Measurements from ENCODE around the gene PCP4L1.
"Not testable (repeated sequence)": the region's sequence is repeated elsewhere in the genome, so short reads cannot be mapped to it uniquely, and the experiment has no call there.

PCP4L1 gene

DNA sequence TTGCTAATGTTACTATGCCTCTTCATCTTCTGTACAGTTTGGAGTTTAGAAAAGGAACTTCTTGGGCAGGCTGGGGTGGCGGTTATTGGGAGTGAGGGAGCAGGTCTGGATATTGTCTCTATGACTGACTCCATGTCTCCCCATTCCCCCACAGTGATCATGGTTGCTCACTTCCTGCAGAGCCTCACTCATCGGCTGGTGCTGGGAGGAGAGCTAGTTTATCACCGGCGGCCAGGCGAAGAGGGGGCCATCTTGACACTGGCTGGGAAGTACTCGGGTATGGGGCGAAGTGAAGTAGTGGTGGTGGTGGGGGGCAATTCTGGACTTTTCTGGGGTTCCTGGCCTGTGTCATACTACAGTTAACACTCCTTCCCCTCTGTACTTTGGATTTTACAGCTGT is 30.5 kb upstream of the PCP4L1 start:
- DNase-seq (no peak), ATAC-seq (no peak)

DNA sequence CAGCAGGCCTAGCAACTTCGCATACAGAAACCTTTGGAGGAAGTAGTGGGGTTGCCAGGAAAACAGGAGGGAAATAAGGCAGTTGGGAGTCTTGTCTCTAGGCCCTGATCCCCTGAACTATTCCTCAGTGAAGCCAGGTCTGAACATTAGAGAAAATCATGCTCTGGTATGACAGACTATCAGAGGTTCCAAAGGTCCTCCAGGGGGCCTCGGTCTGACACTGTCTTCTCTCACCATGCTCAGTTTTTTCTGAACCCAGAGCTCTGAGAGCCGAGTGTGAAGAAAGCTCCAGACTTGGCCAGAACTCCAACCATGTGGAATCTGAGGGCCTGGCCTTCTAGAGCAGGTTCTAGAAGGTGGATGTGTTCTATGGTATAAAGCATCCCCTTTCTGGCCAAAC is 28.6 kb upstream of the PCP4L1 start:
- no peak for DNase-seq
- no peak for ATAC-seq

DNA sequence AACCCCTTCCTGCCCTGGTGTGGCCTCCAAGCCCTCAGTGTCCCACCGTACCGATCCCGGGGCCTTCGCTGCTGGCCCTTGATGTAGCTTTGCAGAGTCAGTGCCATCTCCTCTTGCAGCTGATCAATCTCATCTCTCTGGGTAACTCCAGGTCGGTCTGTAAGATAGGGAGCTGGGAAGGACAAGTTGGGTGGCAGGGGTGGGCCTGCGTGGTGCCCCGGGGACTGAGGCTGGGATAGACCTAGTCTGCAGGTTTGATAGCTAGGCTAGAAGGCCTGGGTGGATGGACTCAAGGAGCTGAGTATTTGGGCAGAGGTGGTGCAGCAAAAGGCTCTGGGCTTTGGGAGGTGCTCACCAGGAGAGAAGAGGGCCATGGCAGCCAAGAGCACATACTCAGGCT is 27.8 kb upstream of the PCP4L1 start:
- DNase-seq = no peak
- ATAC-seq = no peak

DNA sequence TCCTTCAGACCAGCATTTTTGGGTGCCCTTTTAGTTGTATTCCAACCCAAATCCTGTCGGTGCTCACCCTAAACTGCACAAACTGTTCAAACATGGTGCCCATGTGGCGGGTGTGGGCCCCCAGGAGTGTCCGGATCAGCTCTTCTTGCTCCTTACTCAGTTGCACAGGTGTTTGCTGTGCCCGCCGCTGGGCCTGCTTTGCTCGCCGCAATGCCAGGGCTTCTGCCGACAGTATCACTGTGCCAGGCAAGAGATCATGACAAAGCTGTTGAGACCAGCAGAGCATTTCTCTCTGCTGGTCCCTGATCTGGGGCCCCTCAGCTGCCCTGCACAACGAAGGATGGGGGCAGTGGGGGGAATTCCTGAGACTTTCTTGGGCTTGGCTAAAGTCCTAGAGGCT is 25.4 kb upstream of the PCP4L1 start:
- ATAC-seq = no peak
- DNase-seq = no peak

DNA sequence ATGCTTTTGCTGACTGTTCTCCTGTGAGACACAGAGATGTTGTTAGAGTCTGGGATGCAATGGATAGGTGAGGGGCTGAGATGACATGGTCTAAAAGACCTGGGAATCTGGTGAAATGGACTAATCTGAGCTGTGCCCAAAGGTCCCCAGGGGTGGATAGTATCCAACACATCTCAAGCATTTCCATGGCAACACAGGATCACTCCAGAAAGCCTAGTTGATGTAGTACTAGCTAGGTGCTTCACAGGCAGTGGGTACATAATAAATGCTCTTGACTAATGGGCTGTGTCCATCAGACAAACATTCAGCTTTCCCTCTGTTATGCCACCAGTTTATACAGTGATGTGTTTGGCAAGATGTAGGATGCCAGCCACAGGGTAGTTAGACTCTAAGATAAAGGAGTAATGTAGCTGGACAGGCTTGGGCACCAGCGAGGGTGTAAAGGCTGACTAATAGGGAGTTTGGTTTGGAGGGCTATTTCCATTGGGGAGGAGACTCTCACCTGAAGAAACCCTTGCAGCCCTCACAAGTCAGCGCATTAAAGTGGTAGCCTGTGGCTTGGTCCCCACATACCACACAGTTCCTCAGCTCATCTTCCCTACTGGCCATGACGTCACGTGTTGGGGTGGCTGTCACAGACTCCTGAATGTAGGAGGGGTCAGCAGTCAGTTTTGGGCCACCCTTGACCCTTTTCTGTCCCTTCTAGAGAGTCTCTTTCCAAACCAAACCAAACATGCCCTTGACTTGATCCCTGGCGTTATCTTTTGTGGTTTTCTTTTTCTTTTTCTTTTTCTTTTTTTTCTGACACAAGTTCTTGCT is 22.4 kb upstream of the PCP4L1 start:
- no peak for ATAC-seq
- DNase-seq = no peak

DNA sequence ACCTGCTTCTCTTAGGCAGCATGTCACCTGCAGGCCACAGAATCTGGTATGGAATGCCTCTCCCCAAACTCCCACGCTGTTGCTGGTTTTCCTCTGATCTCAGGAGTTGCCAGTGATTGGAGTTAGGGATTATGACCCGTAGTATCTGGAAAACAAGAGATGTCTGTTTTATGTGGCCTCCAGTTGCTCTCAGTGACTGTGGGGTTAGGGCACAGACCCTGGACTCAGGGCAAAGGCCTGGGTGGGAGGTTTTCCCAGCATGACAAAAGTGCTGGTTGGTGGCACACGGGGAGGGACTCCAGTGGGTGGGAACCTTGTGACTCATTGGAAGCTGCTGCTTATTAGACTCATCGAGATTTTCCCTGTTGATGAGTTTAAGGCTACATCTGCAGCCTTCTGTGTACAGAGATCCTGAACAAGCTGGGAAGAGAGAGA is 20.5 kb upstream of the PCP4L1 start, which contains the start of gene NR1I3:
Gene NR1I3, minus strand, starts transcription at position 165 of the 435 bp plus-strand sequence. CDS start 1,638 bp downstream, outside the sequence.
- DNase-seq (no peak), ATAC-seq (no peak)

DNA sequence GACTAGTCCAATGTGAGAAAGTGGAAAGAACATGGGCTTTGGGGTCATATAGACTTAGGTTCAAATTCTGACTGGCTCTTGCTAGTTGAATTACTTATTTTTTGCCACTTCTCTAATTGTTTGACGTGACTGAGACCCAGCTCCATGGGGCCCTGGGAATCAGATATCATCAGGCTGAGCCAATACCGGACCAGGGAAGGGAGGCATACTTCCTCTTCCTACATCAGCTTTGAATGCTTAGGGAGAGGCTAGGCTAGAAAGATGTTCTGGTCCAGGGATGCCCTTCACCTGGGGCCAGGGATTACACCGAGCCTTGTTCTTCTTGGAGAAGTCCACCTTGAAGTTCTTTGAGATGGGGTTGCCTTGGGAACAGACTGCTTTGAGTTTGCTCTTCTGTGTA is 16.9 kb upstream of the PCP4L1 start:
- DNase-seq = no peak
- ATAC-seq = no peak

DNA sequence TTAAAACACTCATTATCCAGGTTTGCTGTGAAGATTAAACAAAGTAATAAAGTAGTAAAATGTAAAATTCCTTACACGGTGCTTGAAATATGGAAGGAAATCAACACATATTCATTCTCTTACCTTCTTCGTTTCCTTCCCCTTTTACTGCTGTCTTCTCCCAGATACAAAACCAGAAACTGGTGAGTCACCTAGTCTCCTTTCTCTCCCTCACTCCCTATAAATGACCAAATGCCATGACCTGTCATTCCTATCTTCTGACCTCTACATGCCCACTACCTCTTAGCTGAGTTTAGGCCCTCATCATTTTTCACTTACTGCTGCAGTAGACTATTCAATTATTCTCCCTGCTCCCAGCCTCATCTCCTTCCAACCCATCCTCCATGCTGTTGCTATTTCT is 16.2 kb upstream of the PCP4L1 start:
- DNase-seq (no peak), ATAC-seq (no peak)

DNA sequence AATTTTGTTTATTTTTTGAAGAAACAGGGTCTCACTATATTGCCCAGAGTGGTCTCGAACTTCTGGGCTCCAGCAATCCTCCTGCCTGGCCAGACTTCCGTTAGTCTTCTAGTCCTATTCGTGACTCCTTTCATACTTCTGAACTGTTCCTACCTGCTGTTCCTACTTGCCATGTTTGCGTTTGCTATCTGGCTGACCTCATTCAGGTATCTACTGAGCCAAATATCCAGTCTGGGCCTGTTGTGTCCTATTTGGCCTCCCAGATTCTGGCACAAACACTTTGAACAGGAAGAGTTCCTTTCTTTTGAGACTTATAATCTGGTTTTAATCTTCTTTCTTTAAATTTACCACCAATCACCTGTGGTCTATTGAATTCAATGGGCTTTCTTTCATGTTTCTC is 13.7 kb upstream of the PCP4L1 start:
- no peak for DNase-seq
- no peak for ATAC-seq

DNA sequence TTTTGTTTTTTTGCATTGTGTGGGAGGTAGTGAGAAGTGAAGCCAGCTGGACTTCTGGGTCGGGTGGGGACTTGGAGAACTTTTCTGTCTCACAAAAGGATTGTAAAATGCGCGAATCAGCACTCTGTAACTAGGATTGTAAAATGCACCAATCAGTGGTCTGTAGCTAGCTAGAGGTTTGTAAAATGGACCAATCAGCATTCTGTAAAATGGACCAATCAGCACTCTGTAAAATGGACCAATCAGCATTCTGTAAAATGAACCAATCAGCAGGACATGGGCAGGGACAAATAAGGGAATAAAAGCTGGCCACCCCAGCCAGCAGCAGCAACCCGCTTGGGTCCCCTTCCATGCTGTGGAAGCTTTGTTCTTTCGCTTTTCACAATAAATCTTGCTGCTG is 8.4 kb upstream of the PCP4L1 start:
- not testable (repeated sequence) for ATAC-seq, DNase-seq

DNA sequence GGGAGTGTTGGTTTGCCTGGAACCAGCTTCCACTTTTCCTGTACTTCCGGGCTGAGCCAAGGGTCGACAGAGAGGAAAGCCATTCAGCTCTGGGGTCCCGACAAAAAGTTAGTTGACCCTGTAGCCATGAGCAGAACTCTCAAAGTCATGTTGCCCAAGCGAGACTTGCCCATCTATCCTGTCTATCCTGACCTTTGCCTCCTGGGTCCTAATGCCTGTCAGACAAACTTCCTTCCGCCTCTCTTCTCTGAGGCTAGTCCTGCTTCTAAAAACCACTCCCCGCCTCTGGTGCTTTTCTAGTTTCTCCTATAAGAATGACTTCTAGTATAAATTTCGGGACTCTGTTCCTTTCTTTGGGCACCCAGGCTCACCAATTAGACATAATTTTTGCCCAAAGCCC is 7.7 kb upstream of the PCP4L1 start:
- ATAC-seq (no peak), DNase-seq (no peak)

DNA sequence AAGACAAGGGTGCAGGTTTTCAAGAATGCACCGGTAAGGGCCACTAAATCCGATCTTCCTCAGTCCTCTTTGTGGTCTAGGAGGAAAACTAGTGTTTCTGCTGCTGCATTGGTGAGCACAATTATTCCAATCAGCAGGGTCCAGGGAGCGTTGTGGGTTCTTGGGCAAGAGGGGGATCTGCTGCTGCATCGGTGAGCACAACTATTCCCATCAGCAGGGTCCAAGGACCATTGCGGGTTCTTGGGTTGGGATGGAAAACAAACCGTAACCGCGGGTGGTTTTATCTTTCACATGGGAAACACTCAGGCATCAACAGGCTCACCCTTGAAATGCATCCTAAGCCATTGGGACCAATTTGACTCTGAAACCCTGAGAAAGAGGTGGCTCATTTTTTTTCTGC is 7.0 kb upstream of the PCP4L1 start:
- ATAC-seq = no peak
- no peak for DNase-seq

DNA sequence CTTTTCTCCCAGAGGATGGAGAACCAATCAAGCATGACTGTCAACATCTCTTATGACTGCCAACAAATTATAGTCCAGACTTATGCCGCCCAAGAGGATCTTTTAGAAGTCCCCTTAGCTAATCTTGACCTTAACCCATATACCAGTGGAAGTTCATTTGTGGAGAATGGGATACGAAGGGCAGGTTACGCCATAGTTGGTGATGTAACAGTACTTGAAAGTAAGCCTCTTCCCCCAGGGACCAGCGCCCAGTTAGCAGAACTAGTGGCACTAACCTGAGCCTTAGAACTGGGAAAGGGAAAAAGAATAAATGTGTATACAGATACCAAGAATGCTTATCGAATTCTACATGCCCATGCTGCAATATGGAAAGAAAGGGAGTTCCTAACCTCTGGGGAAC is 3.2 kb upstream of the PCP4L1 start:
- DNase-seq, ATAC-seq: not testable (repeated sequence)

DNA sequence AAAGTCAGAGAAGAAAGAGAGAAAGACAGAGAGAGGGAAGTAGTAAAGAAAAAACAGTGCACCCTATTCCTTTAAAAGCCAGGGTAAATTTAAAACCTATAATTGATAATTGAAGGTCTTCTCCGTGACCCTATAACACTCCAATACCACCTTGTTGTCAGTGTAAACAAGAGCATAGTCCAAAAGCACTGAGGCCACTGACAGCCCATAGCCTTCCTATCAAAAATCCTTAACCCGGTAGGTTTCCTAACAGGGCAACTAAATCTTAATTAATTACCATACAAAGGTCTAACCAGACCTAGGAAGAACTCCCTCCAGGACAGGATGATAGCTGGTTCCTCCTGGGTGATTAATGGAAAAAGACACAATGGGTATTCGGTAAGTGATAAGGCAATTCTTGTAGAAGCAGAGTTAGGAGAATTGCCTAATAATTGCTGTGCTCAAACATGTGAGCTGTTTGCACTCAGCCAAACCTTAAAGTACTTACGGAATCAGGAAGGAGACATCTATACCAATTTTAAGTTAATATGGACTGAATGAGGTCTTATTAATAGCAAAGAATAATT is 2.5 kb upstream of the PCP4L1 start:
- not testable (repeated sequence) for ATAC-seq

DNA sequence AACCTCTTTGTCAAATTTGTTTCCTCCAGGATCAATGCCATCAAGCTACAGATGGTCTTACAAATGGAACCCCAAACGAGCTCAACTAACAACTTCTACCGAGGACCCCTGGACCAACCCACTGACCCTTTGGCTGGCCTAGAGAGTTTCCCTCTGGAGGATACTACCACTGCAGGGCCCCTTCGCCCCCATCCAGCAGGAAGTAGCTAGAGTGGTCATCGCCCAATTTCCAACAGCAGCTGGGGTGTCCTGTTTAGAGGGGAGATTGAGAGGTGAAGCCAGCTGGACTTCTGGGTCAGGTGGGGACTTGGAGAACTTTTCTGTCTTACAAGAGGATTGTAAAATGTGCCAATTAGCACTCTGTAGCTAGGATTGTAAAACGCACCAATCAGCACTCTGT is 1.4 kb upstream of the PCP4L1 start:
- ATAC-seq = not testable (repeated sequence)
- DNase-seq = peak; percentile 14

More for the DNA sequence above, 2.5 kb upstream of the PCP4L1 start:
- not testable (repeated sequence) for DNase-seq

DNA sequence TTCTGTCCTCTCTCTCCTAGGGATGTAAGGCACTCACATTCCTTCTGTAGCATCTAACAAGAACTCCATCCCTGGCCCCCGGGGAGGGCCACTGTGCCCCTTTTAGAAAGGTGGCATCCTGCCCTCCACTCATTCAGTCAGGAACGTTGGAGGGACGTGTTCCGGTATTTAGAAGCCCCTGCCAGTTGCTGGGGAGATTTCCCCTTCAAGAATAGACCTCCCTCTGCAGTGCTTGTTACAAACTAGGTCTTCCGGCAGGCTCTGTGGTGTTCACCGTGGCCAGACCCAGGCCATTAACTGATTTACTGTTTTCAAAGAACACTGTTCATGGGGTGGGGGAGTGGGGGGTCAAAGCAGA is 779 bp downstream of the PCP4L1 start:
- DNase-seq (no peak), ATAC-seq (no peak)

DNA sequence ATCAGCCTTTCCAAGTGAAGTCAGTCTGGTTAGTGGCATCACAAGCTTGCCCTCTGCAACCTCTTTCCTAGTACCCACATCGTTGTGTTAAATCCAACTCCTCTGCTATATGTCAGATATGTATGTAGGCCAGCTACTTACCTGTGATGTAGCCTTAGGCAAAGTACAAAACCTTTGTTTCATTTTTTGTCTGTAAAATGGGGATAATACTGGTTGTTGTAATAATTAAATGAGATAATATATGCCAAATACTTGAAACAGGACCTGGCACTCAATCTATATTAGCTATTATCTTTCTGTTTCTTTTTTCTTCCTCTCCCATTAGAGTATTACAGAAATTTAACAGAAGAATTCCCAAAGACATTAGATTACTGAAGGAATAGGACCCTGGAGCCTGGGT is 1.2 kb downstream of the PCP4L1 start:
- ATAC-seq (no peak), DNase-seq (no peak)

DNA sequence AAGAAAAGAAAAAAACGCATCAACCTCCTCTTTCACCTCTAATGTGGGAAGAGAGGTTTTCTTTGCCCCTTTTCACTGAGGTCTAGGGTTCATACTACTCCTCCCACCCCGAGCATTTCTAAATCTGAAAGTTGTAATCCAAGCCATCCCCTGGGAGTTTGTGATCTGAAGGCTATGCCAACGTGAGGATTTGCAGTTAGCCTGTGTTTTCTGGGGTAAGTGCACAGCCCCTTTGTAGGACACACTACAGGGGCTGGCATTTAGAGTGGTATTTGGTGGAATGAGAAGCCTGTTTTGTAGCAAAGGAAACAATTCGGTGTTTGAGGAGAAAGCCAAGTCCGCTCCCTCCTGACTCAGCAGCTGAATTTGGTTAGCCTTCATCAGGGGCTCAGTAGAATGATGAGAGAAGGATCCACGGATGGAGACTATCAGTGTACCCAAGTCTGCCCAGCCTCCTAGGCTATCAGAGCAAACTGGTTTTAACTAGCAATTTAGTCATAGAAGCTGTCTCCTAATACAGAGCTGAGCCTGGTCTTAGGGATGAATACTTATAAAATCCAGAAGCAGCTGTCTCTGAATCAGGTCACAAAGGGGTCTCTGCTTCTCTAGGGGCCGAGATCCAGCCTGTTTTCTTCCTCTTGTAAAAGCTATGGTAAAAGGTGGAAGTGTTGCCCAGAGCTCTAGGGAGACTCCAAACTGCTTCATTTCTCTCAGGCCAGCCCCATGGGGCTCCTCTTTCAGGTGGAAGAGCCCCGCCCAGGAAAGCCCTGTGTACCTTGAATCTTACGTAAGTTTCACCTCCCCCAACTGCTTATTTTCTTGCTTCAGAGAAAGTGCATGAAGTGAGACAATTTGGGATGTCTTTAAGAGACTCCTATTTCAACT is 2.1 kb downstream of the PCP4L1 start:
- DNase-seq (no peak), ATAC-seq (no peak)

DNA sequence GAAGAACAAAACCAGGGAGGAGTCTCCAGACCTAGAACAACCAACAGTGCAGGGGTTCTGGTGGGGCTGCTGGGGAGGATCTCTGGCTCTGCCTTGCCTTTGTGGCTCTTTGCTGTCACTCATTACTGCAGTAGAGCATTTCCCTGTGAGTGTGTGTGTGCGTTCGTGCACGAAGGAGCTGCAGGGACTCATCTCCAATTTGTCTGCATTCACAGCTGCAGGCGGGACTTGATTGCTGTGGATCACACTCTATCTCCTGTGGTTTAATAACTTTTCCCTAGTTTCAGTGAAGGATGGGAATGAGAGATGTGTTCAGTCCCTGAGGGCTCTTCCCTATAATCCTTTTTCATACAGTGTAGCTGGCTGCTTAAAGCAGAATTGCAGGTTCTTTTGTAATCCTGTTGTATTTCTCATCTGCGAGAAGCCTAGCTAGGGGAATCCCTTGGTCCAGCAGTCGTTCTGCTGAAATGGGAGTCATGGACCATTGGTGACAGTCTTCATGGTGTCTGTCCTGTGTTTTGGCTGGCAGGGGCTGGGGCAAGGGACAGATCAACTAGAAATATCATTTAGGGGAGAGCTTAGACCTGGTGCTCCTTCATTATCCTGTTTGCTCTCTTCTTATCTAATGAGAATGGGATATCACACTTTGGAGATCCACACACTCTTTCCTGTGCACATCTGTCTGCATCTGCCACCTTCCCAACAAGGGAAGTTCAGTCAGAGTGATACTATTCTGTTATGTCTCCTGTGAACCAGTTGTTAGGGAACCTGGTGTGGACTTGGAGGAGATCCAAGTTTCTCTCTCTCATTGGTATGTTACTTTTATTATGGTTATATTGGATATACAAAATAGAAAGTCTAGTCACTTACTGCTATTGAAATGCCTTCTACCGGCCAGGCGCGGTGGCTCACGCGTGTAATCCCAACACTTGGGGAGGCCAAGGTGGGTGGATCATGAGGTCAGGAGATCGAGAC is 3.0 kb downstream of the PCP4L1 start:
- DNase-seq = no peak
- no peak for ATAC-seq

DNA sequence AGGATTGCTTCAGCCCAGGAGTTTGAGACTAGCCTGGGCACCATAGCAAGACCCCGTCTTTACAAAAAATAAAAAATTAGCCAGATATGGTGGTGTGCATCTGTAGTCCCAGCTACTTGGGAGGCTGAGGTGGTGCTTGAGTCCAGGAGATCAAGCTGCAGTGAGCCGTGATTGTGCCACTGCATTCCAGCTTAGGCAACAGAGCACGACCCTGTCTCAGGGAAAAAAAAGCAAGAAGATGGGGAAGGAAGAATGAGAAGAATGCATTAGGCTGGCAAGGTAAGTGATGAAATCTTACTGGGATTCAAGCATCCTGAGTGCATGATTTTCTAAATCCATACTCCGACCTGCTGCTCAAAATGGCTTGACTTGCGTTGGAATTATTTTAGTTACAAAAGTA is 6.8 kb downstream of the PCP4L1 start:
- ATAC-seq (no peak), DNase-seq (no peak)

DNA sequence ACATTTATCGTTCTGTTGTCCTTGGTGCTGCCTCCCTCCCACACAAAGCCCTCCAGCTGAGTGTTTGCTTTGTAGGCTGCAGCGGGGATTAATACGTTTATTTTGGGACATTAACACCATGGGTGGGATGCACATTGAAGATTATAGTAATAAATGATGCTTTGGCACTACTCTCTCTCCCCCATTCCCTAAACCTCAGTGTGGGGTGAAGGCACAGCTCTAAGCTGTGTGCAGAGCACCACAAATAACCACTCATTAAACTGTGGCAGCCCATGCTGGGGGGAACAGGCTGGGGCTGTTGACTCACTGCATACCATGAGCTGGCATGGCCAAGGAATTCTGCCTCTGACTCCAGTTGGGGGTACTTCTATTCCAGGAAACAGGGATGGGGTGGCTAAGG is 7.7 kb downstream of the PCP4L1 start:
- ATAC-seq = no peak

DNA sequence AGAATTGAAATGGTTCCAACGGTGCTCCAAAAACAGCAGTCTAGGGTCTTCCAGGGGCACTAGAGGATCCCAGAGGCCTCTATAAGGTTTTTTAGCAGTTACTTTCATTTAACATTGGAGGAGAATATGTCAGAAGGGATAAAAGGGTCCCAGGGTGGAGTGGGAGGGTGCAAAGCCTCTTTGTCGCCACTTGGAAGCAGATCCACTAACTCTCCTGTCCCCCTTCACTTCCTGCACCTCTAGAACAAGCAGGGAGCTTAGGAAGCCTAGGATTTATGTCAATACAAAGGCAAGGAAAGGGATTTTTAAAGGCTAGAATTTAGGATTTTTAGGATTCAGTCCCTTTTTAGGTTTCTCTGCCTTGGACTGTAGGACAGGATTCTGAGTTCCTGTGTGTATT is 8.3 kb downstream of the PCP4L1 start:
- ATAC-seq = no peak
- no peak for DNase-seq

More for the DNA sequence above, 7.7 kb downstream of the PCP4L1 start:
- DNase-seq = no peak

Data from stimulated activated naive CD8-positive, alpha-beta T cell treated with anti-CD3 and anti-CD28 coated beads, Interleukin-15, Interleukin-2, amounts not matched to agents 100 U/mL and 50 U/mL, for 24 hours (primary cell).